Glutamatergic neuron (in vitro differentiated cells): ENCODE measurements around the gene NXPH2. TPM values are rescaled to one million over a fixed set of nuclear protein-coding genes. Genes with fewer than 3 reads are reported as not detected.

Experiments used
- DNase-seq: peaks from one replicate; pipeline ENCODE4 v3.0.0; 2022
- H3K27ac Mint-ChIP-seq: one replicate; pipeline ENCODE4 v1.8.0; 2020; ENCODE audit warnings: mild to moderate bottlenecking, mixed read lengths, inconsistent platforms; ENCODE audit not compliant: unreplicated experiment
- H3K27me3 Mint-ChIP-seq: one replicate; pipeline ENCODE4 v1.8.0; 2020; ENCODE audit warnings: mild to moderate bottlenecking, moderate library complexity, mixed read lengths, inconsistent platforms; ENCODE audit not compliant: unreplicated experiment
- H3K36me3 Mint-ChIP-seq: one replicate; pipeline ENCODE4 v1.8.0; 2020; ENCODE audit warnings: mild to moderate bottlenecking, mixed read lengths, inconsistent platforms; ENCODE audit not compliant: unreplicated experiment
- H3K4me1 Mint-ChIP-seq: one replicate; pipeline ENCODE4 v1.8.0; 2020; ENCODE audit warnings: mild to moderate bottlenecking, low read depth, mixed read lengths, inconsistent platforms; ENCODE audit not compliant: unreplicated experiment
- H3K4me3 Mint-ChIP-seq: one replicate; pipeline ENCODE4 v1.8.0; 2020; ENCODE audit warnings: mild to moderate bottlenecking, mixed read lengths, inconsistent platforms; ENCODE audit not compliant: unreplicated experiment
- H3K9me3 Mint-ChIP-seq: one replicate; pipeline ENCODE4 v1.8.0; 2020; ENCODE audit warnings: mild to moderate bottlenecking, moderate library complexity, mixed read lengths, inconsistent platforms; ENCODE audit not compliant: unreplicated experiment
- CTCF ChIP-seq: fragments of 200-600 bp; sonication (generic); IDR thresholded peaks from one replicate; pipeline ENCODE4 v1.5.0; 2021; ENCODE audit not compliant: partially characterized antibody, unreplicated experiment
- total RNA-seq: library from RNA; stranded (reverse); fragmentation: NEBNext Ultra II Directional; extraction: Animal tissue kit (Norgen Biotek cat#: 25700); gene quantifications from one replicate; pipeline ENCODE4 v1.2.1, GENCODE V29; 2021; ENCODE audit not compliant: unreplicated experiment

NXPH2 gene
- total RNA-seq, 1 donor from 2014 or later = 0.83 TPM

GRCh38 chr2:138775736-138776135 is 4.5 kb downstream of the NXPH2 start:
- DNase-seq = no peak
- no peak overlapping the region for H3K4me3 Mint-ChIP-seq
- H3K36me3 Mint-ChIP-seq = no peaks in the 10 kb centered on the region
- H3K4me1 Mint-ChIP-seq = peaks cover 11% of the 10 kb centered on the region
- no peak for TF ChIP-seq CTCF
- peaks cover 11% of the 10 kb centered on the region for H3K27me3 Mint-ChIP-seq
- H3K27ac Mint-ChIP-seq = no peak overlapping the region
- H3K9me3 Mint-ChIP-seq = peaks cover 4% of the 10 kb centered on the region

- no peaks in the 10 kb centered on the region for H3K27me3 Mint-ChIP-seq
- H3K36me3 Mint-ChIP-seq = no peaks in the 10 kb centered on the region
- no peak for DNase-seq
- H3K9me3 Mint-ChIP-seq = no peaks in the 10 kb centered on the region
- no peak overlapping the region for H3K27ac Mint-ChIP-seq
- H3K4me3 Mint-ChIP-seq = no peak overlapping the region
- H3K4me1 Mint-ChIP-seq = no peaks in the 10 kb centered on the region
- TF ChIP-seq CTCF = no peak
Measured at GRCh38 chr2:138771534-138771933, 8.7 kb downstream of the NXPH2 start.

GRCh38 chr2:138767101-138767500 is 13.1 kb downstream of the NXPH2 start:
- H3K36me3 Mint-ChIP-seq = no peaks in the 10 kb centered on the region
- no peaks in the 10 kb centered on the region for H3K4me1 Mint-ChIP-seq
- no peaks in the 10 kb centered on the region for H3K27me3 Mint-ChIP-seq

GRCh38 chr2:138766464-138766863 is 13.7 kb downstream of the NXPH2 start:
- TF ChIP-seq CTCF = no peak
- Mint-ChIP-seq H3K4me3 (no peak overlapping the region), H3K4me1 (no peaks in the 10 kb centered on the region), H3K9me3 (no peaks in the 10 kb centered on the region), H3K36me3 (no peaks in the 10 kb centered on the region), H3K27ac (no peak overlapping the region), H3K27me3 (no peaks in the 10 kb centered on the region)
- no peak for DNase-seq

More at GRCh38 chr2:138767101-138767500, 13.1 kb downstream of the NXPH2 start:
- no peaks in the 10 kb centered on the region for H3K9me3 Mint-ChIP-seq
- no peak for TF ChIP-seq CTCF
- no peak overlapping the region for H3K4me3 Mint-ChIP-seq
- no peak overlapping the region for H3K27ac Mint-ChIP-seq
- DNase-seq = no peak

- Mint-ChIP-seq H3K27ac (no peak overlapping the region), H3K4me1 (no peaks in the 10 kb centered on the region), H3K4me3 (no peak overlapping the region), H3K9me3 (no peaks in the 10 kb centered on the region), H3K36me3 (peaks cover 4% of the 10 kb centered on the region), H3K27me3 (no peaks in the 10 kb centered on the region)
- no peak for TF ChIP-seq CTCF
- no peak for DNase-seq
Measured at GRCh38 chr2:138763971-138764370, 16.2 kb downstream of the NXPH2 start.
